Esophagus squamous epithelium (tissue), 5 donors: ENCODE results near the gene ZNF709. TPM values are rescaled to one million over a fixed set of nuclear protein-coding genes. Genes with fewer than 3 reads are reported as not detected.
"Not testable (repeated sequence)": the region's sequence is repeated elsewhere in the genome, so short reads cannot be mapped to it uniquely, and the experiment has no call there.

Experiments used
- DNase-seq: peaks from one replicate; lab custom pipeline; 2025; lab: John Stamatoyannopoulos, UW
- H3K27ac ChIP-seq, 4 donors: fragments of 200-600 bp; sonication (generic); one replicate each; pipeline ENCODE4 v1.5.1; 2016 to 2019; ENCODE audit warnings: mild to moderate bottlenecking in 1 of 4
- H3K27me3 ChIP-seq, 4 donors: fragments of 200-600 bp; sonication (generic); 1 replicate in 3 of 4; 2 replicates in 1 of 4; pipeline versions ENCODE4 v1.5.1 to v1.6.0; 2017 to 2021; ENCODE audit warnings: antibody characterized with exemption in 1 of 4
- H3K36me3 ChIP-seq, 3 donors: fragments of 200-600 bp; sonication (generic); one replicate each; pipeline ENCODE4 v1.5.1; 2016 to 2019
- H3K4me1 ChIP-seq, 3 donors: fragments of 200-600 bp; sonication (generic); one replicate each; pipeline ENCODE4 v1.5.1; 2017 to 2019
- H3K4me3 ChIP-seq, 4 donors: fragments of 200-600 bp; sonication (generic); 1 replicate in 3 of 4; 2 replicates in 1 of 4; pipeline ENCODE4 v1.5.1; 2016 to 2019; ENCODE audit warnings: mild to moderate bottlenecking in 2 of 4, moderate library complexity in 1 of 4
- H3K9me3 ChIP-seq, 3 donors: fragments of 200-600 bp; sonication (generic); one replicate each; pipeline ENCODE4 v1.5.1; 2016 to 2019
- POLR2A ChIP-seq, 4 donors: fragments of 450-650 bp; IDR thresholded peaks; one replicate each; pipeline ENCODE4 v1.6.1; 2017; ENCODE audit warnings: antibody characterized with exemption in 4 of 4, mild to moderate bottlenecking in 4 of 4, moderate library complexity in 3 of 4
- WGBS, 2 donors: methylation state at CpG; one replicate each; pipeline ENCODE4 v1.1.5; 2018; 5-methylcytosine and 5-hydroxymethylcytosine counted together
- intact Hi-C: fragments of 100-400 bp; cut with DNase I; formaldehyde crosslinking; loops from one replicate; pipeline ENCODE4 v1.15.0; 2022
- total RNA-seq, 4 donors: library from RNA; depleted of rRNA; stranded (reverse); fragments of >200 nt; gene quantifications; one replicate each; pipeline ENCODE4 v1.1.0, GENCODE V29; 2016
- TF ChIP-seq, protein P1 (sequence below), 6 experiments: fragments of 450-650 bp in 4 of 6; fragments of 200-600 bp in 2 of 6; sonication (generic) in 2 of 6; IDR thresholded peaks; one replicate each; pipeline ENCODE4 v1.5.1; 2016 to 2019; ENCODE audit warnings: antibody characterized with exemption in 6 of 6, mild to moderate bottlenecking in 4 of 6, moderate library complexity in 4 of 6
- donor health status: DM: yes; HTN: yes; CAD: no.

Gene ZNF709
- total RNA-seq, 4 donors from 2014 or later: 0.15 to 2.5 (median 1.6) TPM

DNA sequence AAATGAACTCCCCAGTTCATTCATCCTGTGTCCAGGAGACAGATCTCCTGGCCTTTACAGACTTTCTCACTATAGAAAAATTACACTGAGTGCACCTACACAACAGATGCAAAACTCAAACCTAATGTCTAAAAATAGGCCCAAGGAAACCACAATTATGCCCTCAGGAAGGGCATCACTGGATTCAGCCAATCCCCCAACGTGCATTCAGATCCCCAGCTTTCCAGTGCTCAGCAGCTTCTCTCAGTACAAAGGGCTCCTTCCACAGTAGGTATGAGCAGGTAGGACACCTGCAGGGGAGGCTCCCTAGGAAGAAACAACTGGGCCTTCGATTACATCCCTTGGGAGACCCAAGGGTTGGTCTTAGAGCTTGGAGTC lies 2.1 kb downstream of the ZNF709 start:
- no peaks in the 10 kb centered on the region for H3K9me3 ChIP-seq
- peaks cover 5 to 29% (median 7%) of the 10 kb centered on the region in 3 donors for H3K4me1 ChIP-seq
- WGBS, 2 donors: 47% methylated on average over 2 of the region's 2 CpGs; no CpG with 5 or more reads in 1 of the 2 donors
- no peak for DNase-seq
- intact Hi-C loops: no loop called here
- no peak overlapping the region for H3K27ac ChIP-seq
- H3K36me3 ChIP-seq: no peaks in the 10 kb centered on the region
- H3K27me3 ChIP-seq: no peaks in the 10 kb centered on the region
- H3K4me3 ChIP-seq: no peak overlapping the region
- no peak for TF ChIP-seq POLR2A (IDR thresholded peaks at IDR 0.05)
- TF ChIP-seq, protein P1, sequence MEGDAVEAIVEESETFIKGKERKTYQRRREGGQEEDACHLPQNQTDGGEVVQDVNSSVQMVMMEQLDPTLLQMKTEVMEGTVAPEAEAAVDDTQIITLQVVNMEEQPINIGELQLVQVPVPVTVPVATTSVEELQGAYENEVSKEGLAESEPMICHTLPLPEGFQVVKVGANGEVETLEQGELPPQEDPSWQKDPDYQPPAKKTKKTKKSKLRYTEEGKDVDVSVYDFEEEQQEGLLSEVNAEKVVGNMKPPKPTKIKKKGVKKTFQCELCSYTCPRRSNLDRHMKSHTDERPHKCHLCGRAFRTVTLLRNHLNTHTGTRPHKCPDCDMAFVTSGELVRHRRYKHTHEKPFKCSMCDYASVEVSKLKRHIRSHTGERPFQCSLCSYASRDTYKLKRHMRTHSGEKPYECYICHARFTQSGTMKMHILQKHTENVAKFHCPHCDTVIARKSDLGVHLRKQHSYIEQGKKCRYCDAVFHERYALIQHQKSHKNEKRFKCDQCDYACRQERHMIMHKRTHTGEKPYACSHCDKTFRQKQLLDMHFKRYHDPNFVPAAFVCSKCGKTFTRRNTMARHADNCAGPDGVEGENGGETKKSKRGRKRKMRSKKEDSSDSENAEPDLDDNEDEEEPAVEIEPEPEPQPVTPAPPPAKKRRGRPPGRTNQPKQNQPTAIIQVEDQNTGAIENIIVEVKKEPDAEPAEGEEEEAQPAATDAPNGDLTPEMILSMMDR (IDR thresholded peaks at IDR 0.05): no peak

DNA sequence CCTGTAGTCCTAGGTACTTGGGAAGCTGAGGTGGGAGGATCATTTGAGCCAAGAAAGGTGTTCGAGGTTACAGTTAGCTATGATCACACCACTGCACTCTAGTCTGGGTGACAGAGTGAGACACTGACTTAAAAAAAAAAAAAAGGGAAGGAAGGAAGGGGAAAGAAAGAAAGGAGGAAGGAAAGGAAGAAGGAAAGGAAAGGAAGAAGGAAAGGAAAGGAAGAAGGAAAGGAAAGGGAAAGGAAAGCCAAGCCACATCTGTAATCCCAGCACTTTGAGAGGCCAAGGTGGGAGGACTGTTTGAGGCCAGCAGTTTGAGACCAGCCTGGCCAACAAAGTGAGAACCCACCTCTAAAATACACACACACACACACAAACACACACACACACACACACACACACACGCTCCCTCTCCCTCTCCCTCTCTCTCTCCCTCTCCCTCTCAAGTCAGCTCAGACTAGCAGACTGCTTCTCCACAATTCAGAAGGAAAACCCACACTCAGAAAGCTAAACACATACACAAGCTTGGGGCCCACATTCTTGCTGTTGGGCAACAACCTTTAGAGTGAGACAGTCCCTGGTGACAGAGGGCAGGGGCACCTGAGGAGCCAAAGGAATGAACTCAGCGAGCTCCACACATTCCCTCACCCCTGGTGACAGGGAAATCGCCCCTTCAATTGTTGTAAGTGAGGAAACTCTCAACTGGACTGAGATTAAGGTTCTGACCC lies 2.7 kb downstream of the ZNF709 start:
- Histone ChIP-seq H3K27me3 (no peaks in the 10 kb centered on the region), H3K9me3 (no peaks in the 10 kb centered on the region), H3K4me1 (peaks cover 5 to 29% (median 7%) of the 10 kb centered on the region in 3 donors), H3K4me3 (no peak overlapping the region), H3K27ac (no peak overlapping the region), H3K36me3 (no peaks in the 10 kb centered on the region)
- no peak for DNase-seq
- TF ChIP-seq POLR2A (IDR thresholded peaks at IDR 0.05): no peak
- TF ChIP-seq, protein P1 (IDR thresholded peaks at IDR 0.05): no peak
- WGBS, 2 donors: 57 to 100% methylated on average over 3 to 4 of the region's 4 CpGs
- intact Hi-C loops: no loop called here

DNA sequence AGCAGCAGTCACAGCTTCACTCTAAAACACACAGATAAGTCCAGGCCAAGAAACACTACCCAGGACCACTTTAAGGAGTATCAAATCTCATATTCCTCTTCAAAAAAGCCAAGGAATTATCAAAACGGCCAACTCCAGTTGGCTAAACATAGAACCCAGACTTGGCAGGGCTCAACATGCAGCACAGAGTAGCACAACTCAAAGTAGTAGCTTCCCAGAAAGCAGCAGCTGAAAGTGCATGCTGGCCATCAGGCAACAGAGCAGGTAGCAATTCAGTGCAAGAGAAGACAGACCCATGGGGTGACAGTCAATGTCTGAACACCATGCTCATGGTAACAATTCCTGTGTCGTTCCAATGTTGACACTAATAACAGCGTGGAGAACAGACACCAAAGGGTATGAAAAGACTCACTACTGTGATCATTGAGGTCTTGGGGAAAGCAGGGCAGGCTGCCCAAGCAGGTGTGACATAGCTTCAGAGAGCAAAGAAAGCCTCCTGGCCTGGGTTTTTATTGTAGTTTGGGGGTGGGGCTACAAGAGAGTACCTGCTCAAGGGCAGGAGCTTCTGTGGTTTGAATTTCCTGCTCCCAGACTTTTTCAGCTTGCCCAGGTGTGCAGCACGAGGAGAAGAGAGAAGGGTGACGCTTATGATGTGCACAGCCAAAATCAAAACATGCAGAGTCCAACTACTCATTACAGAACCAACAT lies 6.2 kb downstream of the ZNF709 start:
- intact Hi-C loops: no loop called here
- no peak for TF ChIP-seq POLR2A (IDR thresholded peaks at IDR 0.05)
- TF ChIP-seq, protein P1 (IDR thresholded peaks at IDR 0.05): no peak
- no peak for DNase-seq

DNA sequence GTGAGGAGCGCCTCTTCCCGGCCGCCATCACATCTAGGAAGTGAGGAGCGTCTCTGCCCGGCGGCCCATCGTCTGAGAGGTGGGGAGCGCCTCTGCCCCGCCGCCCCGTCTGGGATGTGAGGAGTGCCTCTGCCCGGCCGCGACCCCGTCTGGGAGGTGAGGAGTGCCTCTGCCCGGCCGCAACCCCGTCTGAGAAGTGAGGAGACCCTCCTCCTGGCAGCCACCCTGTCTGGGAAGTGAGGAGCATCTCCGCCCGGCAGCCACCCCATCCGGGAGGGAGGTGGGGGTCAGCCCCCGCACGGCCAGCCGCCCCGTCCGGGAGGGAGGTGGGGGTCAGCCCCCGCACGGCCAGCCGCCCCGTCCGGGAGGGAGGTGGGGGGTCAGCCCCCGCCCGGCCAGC lies 17.0 kb downstream of the ZNF709 start:
- H3K4me1 ChIP-seq, H3K4me3 ChIP-seq, H3K27ac ChIP-seq, intact Hi-C loops, H3K27me3 ChIP-seq, DNase-seq: not testable (repeated sequence)
- peaks cover 0 to 96% (median 46%) of the 10 kb centered on the region in 3 donors for H3K9me3 ChIP-seq
- WGBS, 2 donors: no CpG with 5 or more reads among the region's 33 CpGs
- H3K36me3 ChIP-seq: peaks cover 0 to 45% (median 0%) of the 10 kb centered on the region in 3 donors

More for the DNA sequence above, 6.2 kb downstream of the ZNF709 start:
- Histone ChIP-seq H3K4me1 (peaks cover 0 to 15% (median under 1%) of the 10 kb centered on the region in 3 donors), H3K9me3 (peaks cover 0 to 10% (median 0%) of the 10 kb centered on the region in 3 donors), H3K36me3 (no peaks in the 10 kb centered on the region), H3K4me3 (no peak overlapping the region), H3K27me3 (no peaks in the 10 kb centered on the region), H3K27ac (no peak overlapping the region)
- 63 to 67% methylated on average over 5 of the region's 5 CpGs for WGBS, 2 donors

DNA sequence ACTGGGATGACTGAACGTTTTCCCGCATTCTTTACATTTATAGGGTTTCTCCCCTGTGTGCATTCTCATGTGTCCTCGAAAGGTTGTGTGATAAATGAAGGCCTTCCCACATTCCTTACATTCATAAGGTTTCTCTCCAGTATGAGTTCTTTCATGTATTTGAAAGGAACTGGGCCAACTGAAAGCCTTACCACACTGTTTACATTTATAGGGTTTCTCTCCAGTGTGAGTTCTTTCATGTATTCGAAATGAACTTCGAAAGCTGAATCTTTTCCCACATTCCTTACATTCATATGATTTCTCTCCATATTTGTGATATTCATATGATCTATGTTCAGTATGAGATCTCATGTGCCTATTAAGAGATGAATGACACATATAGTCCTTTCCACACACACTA lies 19.4 kb downstream of the ZNF709 start:
- Histone ChIP-seq H3K9me3 (peaks cover 4 to 94% (median 56%) of the 10 kb centered on the region in 3 donors), H3K27me3 (no peaks in the 10 kb centered on the region), H3K4me3 (no peak overlapping the region), H3K4me1 (no peaks in the 10 kb centered on the region), H3K36me3 (peaks cover 0 to 53% (median 0%) of the 10 kb centered on the region in 3 donors), H3K27ac (no peak overlapping the region)
- TF ChIP-seq, protein P1 (IDR thresholded peaks at IDR 0.05): no peak
- no peak for TF ChIP-seq POLR2A (IDR thresholded peaks at IDR 0.05)
- intact Hi-C loops: no loop called here
- 78 to 95% methylated on average over 5 of the region's 5 CpGs for WGBS, 2 donors
- DNase-seq: no peak
